Pancreas (tissue), 10 donors: ENCODE data around the gene DOCK11. TPM values are rescaled to one million over a fixed set of nuclear protein-coding genes. Genes with fewer than 3 reads are reported as not detected.

ENCODE experiments used
- ATAC-seq, 4 donors: fragments of 200-7000 bp; cut with Tn5 transposase; one replicate each; pipeline versions ENCODE4 v1.8.0 to v1.9.1; 2020; ENCODE audit warnings: mild to moderate bottlenecking in 4 of 4, moderate library complexity in 4 of 4
- DNase-seq, 6 donors: peaks; one replicate each; pipeline ENCODE4 v3.0.0-alpha.2; 2020
- FAIRE-seq: peaks from 2 replicates; lab custom pipeline; 2012; peaks lifted over from hg19 to GRCh38; lab: Jason Lieb, UNC
- H3K27ac ChIP-seq, 4 donors: fragments of 200-600 bp; sonication (generic); 1 replicate in 3 of 4; 2 replicates in 1 of 4; pipeline versions ENCODE4 v1.5.0 to v1.8.0; 2020
- H3K27me3 ChIP-seq, 4 donors: fragments of 200-600 bp; one replicate each; pipeline ENCODE4 v1.8.0; 2021
- H3K36me3 ChIP-seq, 3 donors: fragments of 200-600 bp; sonication (generic) in 1 of 3; one replicate each; pipeline versions ENCODE4 v1.5.0 to v1.8.0; 2020 to 2021
- H3K4me1 ChIP-seq, 3 donors: fragments of 200-600 bp; one replicate each; pipeline ENCODE4 v1.8.0; 2021
- H3K4me3 ChIP-seq, 4 donors: fragments of 200-600 bp; sonication (generic) in 2 of 4; one replicate each; pipeline versions ENCODE4 v1.5.0 to v1.8.0; 2020 to 2021
- H3K9me3 ChIP-seq, 4 donors: fragments of 200-600 bp; one replicate each; pipeline ENCODE4 v1.8.0; 2021
- WGBS, 2 donors: extraction: QIAGEN DNeasy Blood & Tissue Kit; methylation state at CpG; one replicate each; pipeline ENCODE4 v1.1.7; 2013; 5-methylcytosine and 5-hydroxymethylcytosine counted together
- intact Hi-C, 3 donors: fragments of 100-400 bp; cut with DNase I; formaldehyde crosslinking; loops; one replicate each; pipeline versions ENCODE4 v1.11.1 to v1.14.2; 2022
- polyA plus RNA-seq, 2 donors: library from polyadenylated mRNA; stranded (reverse); fragments of 200-250 nt; gene quantifications; one replicate each; pipeline ENCODE4 v1.2.3, GENCODE V29; 2013
- total RNA-seq, 6 donors: library from RNA; stranded (reverse); fragmentation: NEBNext Ultra II Directional in 4 of 6; extraction: Animal tissue kit (Norgen Biotek cat#: 25700) in 4 of 6; gene quantifications; one replicate each; pipeline versions ENCODE4 v1.2.1 to v1.2.4, GENCODE V29; 2021 to 2023
- TF ChIP-seq, protein P1 (sequence below), 4 donors: fragments of 200-600 bp; sonication (generic) in 3 of 4; IDR thresholded peaks; one replicate each; pipeline versions ENCODE4 v1.5.0 to v1.8.0; 2021; ENCODE audit warnings: antibody characterized with exemption in 4 of 4
- donor health status: healthy with polysubstance abuse.
- donor health status: DM: no; HTN: no; CAD: no; lungs with moderate emphysema.
- donor health status: DM: no; HTN: no; CAD: no.
- donor health status: control.
- donor health status: control.
- donor health status: Bipolar disorder and iron deficiency.
- donor health status: DM: yes; HTN: yes; CAD: no.
- donor health status: DM: no; HTN: no; CAD: no.
- donor health status: DM: no; HTN: no; CAD: no.
- donor health status: DM: yes; HTN: yes; CAD: no.

Gene DOCK11
- total and polyA plus RNA-seq, 8 donors, result 0.65 to 8.1 (median 2.4) TPM

DNA sequence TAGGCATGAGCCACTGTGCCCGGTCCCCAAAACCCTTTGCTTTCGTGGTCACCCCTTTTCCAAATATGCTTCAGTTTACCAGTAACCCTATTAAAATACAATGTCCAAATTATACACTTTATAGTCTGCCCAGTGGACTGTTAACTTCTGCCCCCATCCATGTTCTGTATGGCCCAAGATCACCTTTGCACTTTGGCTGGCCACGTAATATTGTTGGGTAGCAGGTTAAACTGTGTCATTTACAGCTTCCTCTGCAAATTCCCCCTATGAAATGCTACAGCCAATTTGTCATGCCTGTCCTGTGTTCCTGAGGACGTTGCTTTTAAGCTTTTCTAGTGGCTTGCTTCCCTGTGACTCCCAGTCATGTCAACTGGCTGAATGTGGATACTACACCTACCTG, 130.7 kb downstream of the DOCK11 start:
- TF ChIP-seq, protein P1, sequence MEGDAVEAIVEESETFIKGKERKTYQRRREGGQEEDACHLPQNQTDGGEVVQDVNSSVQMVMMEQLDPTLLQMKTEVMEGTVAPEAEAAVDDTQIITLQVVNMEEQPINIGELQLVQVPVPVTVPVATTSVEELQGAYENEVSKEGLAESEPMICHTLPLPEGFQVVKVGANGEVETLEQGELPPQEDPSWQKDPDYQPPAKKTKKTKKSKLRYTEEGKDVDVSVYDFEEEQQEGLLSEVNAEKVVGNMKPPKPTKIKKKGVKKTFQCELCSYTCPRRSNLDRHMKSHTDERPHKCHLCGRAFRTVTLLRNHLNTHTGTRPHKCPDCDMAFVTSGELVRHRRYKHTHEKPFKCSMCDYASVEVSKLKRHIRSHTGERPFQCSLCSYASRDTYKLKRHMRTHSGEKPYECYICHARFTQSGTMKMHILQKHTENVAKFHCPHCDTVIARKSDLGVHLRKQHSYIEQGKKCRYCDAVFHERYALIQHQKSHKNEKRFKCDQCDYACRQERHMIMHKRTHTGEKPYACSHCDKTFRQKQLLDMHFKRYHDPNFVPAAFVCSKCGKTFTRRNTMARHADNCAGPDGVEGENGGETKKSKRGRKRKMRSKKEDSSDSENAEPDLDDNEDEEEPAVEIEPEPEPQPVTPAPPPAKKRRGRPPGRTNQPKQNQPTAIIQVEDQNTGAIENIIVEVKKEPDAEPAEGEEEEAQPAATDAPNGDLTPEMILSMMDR (IDR thresholded peaks at IDR 0.05), result no peak
- WGBS, 2 donors, result 56 to 61% methylated on average over 4 of the region's 4 CpGs
- Histone ChIP-seq H3K27me3 (peaks cover 0 to 13% (median 1%) of the 10 kb centered on the region in 4 donors), H3K36me3 (no peaks in the 10 kb centered on the region), H3K4me1 (no peaks in the 10 kb centered on the region), H3K27ac (no peak overlapping the region), H3K9me3 (no peaks in the 10 kb centered on the region), H3K4me3 (no peak overlapping the region)
- DNase-seq (no peak), ATAC-seq (no peak), FAIRE-seq (no peak)
- intact Hi-C loops, result no loop called here

DNA sequence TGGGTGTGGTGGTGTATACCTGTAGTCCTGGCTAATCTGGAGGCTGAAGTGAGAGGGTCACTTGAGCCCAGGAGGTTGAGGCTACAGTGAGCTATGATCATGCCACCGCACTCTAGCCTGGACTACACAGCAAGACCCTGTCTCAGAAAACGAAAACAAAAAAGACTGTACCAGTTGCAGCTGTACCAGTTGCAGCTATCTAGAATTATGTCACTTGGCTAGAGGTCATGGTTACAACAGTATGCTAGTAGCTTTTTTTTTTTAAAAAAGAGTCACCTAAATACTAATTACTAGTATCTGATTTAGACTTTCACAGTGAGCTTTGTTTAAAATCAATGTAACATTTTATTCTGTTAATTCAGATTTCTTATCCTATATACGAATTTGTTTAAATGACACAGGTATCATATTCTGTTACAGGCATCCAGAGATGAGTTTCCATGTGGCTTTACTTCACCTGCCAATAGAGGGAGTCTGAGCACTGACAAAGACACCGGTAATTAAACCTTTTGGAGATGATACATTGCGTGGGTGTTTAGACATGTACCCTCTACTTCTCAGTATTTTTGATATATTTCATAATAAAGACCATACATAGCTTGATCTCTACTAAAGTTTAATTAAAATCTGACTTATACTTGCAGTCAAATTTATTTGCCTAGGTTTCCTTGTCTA, 131.6 kb downstream of the DOCK11 start:
- no peak for DNase-seq
- H3K9me3 ChIP-seq, result no peaks in the 10 kb centered on the region
- H3K27ac ChIP-seq, result no peak overlapping the region
- no peaks in the 10 kb centered on the region for H3K4me1 ChIP-seq
- intact Hi-C loops, result no loop called here
- TF ChIP-seq, protein P1 (IDR thresholded peaks at IDR 0.05), result peak in 2 of 4 donors; percentile 20 to 21
- H3K36me3 ChIP-seq, result no peaks in the 10 kb centered on the region
- no peak overlapping the region for H3K4me3 ChIP-seq
- peak; percentile 93 for FAIRE-seq
- ATAC-seq, result no peak
- H3K27me3 ChIP-seq, result peaks cover 0 to 13% (median 1%) of the 10 kb centered on the region in 4 donors
- 34% methylated on average over 5 of the region's 5 CpGs for WGBS, 2 donors

DNA sequence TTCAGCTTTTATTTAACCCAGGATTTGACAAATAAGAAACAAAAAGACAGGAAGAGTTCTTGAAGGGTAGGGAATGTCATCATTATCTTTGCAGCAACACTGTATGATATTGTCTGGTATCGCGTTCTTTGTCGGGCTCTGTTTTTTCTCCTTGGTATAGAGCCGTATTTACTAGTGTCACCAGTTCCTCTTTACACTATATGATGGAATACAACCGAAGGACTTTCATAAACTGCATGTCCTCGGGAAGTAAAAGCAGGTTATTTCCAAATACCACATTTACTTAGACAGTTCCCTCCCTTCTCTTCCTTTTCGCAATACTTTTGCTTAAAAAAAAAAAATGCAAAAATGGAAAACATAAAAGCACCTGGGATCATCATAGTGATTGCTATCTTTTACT, 135.2 kb downstream of the DOCK11 start:
- FAIRE-seq (no peak), DNase-seq (no peak), ATAC-seq (no peak)
- Histone ChIP-seq H3K27ac (no peak overlapping the region), H3K27me3 (peaks cover 0 to 13% (median 1%) of the 10 kb centered on the region in 4 donors), H3K4me3 (no peak overlapping the region), H3K9me3 (no peaks in the 10 kb centered on the region), H3K36me3 (no peaks in the 10 kb centered on the region), H3K4me1 (no peaks in the 10 kb centered on the region)
- 75 to 76% methylated on average over 7 of the region's 7 CpGs for WGBS, 2 donors
- TF ChIP-seq, protein P1 (IDR thresholded peaks at IDR 0.05), result no peak
- intact Hi-C loops, result no loop called here

DNA sequence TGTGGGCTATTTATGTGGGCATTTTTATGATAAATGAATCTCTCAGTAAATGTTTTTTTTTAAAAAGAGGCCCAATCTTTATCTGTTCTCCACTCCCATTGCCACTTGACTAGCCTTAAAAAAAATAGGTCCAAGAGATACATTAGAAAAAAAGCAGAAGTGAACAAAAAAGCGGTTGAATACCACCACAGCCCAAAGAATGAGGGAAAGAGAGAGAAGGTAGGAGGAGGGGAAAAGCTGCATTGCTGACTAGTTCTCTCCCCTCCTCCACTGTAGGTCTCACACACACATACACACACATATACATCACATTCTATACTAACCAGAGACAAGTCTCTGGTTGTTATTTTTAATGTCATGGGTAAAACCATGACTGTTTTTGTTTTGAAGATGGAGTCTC, 136.0 kb downstream of the DOCK11 start:
- H3K27ac ChIP-seq, result no peak overlapping the region
- 76 to 88% methylated on average over 1 of the region's 1 CpG for WGBS, 2 donors
- peaks cover 0 to 13% (median 1%) of the 10 kb centered on the region in 4 donors for H3K27me3 ChIP-seq
- H3K4me3 ChIP-seq, result no peak overlapping the region
- H3K36me3 ChIP-seq, result no peaks in the 10 kb centered on the region
- intact Hi-C loops, result no loop called here
- FAIRE-seq (no peak), DNase-seq (no peak), ATAC-seq (no peak)
- TF ChIP-seq, protein P1 (IDR thresholded peaks at IDR 0.05), result no peak
- H3K4me1 ChIP-seq, result no peaks in the 10 kb centered on the region
- H3K9me3 ChIP-seq, result no peaks in the 10 kb centered on the region

DNA sequence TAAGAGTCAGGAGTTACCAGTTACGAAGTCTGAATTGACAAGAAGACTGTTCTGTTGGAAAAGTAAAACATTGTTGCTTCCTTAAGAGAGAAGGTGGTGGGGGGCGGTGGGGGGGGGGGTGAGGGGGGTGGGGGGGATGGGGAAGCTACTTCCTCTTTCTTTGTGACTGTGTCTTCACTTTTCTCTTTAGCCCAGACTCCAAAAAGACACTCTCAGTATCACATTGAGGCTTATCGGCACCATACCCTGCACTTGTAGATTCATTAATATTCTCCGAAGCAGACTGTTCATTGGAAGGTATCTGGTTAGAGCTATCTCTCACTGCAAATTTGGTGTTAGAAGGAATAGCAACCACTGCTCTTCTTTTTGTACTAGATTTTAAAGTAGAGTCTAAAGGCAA, 137.2 kb downstream of the DOCK11 start:
- no peaks in the 10 kb centered on the region for H3K36me3 ChIP-seq
- DNase-seq (no peak), FAIRE-seq (no peak), ATAC-seq (no peak)
- H3K4me3 ChIP-seq, result no peak overlapping the region
- no peaks in the 10 kb centered on the region for H3K4me1 ChIP-seq
- 69 to 71% methylated on average over 4 of the region's 4 CpGs for WGBS, 2 donors
- H3K9me3 ChIP-seq, result no peaks in the 10 kb centered on the region
- no peak overlapping the region for H3K27ac ChIP-seq
- intact Hi-C loops, result no loop called here
- peaks cover 0 to 9% (median 1%) of the 10 kb centered on the region in 4 donors for H3K27me3 ChIP-seq
- TF ChIP-seq, protein P1 (IDR thresholded peaks at IDR 0.05), result no peak
